GM12878 (cell line): ENCODE results near the gene NOVA1. TPM values are rescaled to one million over a fixed set of nuclear protein-coding genes. Genes with fewer than 3 reads are reported as not detected.

Source experiments
- ATAC-seq: fragments of 200-7000 bp; cut with Tn5 transposase; 3 replicates; pipeline ENCODE4 v1.9.1; 2020; ENCODE audit warnings: mild to moderate bottlenecking, moderate library complexity
- BruUV-seq: library from RNA; stranded (reverse); fragments of 400-500 nt; replicated peaks from 2 replicates; lab custom pipeline; 2021; lab: Mats Ljungman, UMichigan
- CTCF ChIA-PET: fragments of 300-600 bp; sonication (Branson Sonifier 250); formaldehyde crosslinking; extraction: SDS; loops from one replicate; lab custom pipeline; 2021; ENCODE audit warnings: inconsistent platforms; lab: Yijun Ruan, JAX
- POLR2A ChIA-PET: fragments of 350-600 bp; formaldehyde crosslinking; extraction: SDS; loops from one replicate; lab custom pipeline; 2021; ENCODE audit warnings: inconsistent platforms; lab: Charles Lee
- RAD21 ChIA-PET: fragments of 300-600 bp; sonication (Branson Sonifier 250); formaldehyde crosslinking; loops from one replicate; lab custom pipeline; 2023; ENCODE audit warnings: antibody characterized with exemption; ENCODE audit not compliant: unreplicated experiment; lab: Charles Lee
- SMC1A ChIA-PET: fragments of 300-600 bp; sonication (Branson Sonifier 250); formaldehyde crosslinking; loops from one replicate; lab custom pipeline; 2023; ENCODE audit not compliant: unreplicated experiment, uncharacterized antibody; lab: Charles Lee
- DNase-seq: peaks from one replicate; pipeline ENCODE4 v3.0.0-alpha.2; 2011; ENCODE audit warnings: low read depth, low spot score
- FAIRE-seq: peaks from 3 replicates; lab custom pipeline; 2011; peaks lifted over from hg19 to GRCh38; lab: Jason Lieb, UNC
- H2AFZ ChIP-seq: 2 replicates; pipeline ENCODE4 v1.6.0; 2011; ENCODE audit warnings: low read depth, low read length, control low read depth; ENCODE audit not compliant: control insufficient read depth
- H3K27ac ChIP-seq: 2 replicates; pipeline ENCODE4 v1.5.1; 2011; ENCODE audit warnings: control low read depth; ENCODE audit not compliant: control insufficient read depth, insufficient read depth
- H3K27me3 ChIP-seq, 2 experiments: replicated peaks in 1 of 2; 2 replicates each; pipeline versions ENCODE4 v1.6.0 to v1.6.1; 2011; ENCODE audit warnings: low read length in 1 of 2; ENCODE audit not compliant: control insufficient read depth in 2 of 2, insufficient read depth in 2 of 2
- H3K36me3 ChIP-seq, 2 experiments: 2 replicates each; pipeline ENCODE4 v1.5.1; 2011; ENCODE audit warnings: low read length in 1 of 2; ENCODE audit not compliant: control insufficient read depth in 2 of 2, insufficient read depth in 2 of 2
- H3K4me1 ChIP-seq: 2 replicates; pipeline ENCODE4 v1.6.1; 2011; ENCODE audit warnings: mild to moderate bottlenecking, low read length, moderate library complexity, mixed read lengths; ENCODE audit not compliant: control insufficient read depth, insufficient read depth
- H3K4me2 ChIP-seq: 2 replicates; pipeline ENCODE4 v1.6.0; 2011; ENCODE audit warnings: control low read depth; ENCODE audit not compliant: control insufficient read depth, insufficient read depth
- H3K4me3 ChIP-seq: fragments of 200-600 bp; sonication (generic); 2 replicates; pipeline ENCODE4 v1.5.1; 2016
- H3K79me2 ChIP-seq: 2 replicates; pipeline ENCODE4 v1.6.0; 2011; ENCODE audit warnings: low read length; ENCODE audit not compliant: control insufficient read depth, insufficient read depth
- H3K9ac ChIP-seq: 2 replicates; pipeline ENCODE4 v1.8.0; 2011; ENCODE audit warnings: low read length, control low read depth, mixed read lengths; ENCODE audit not compliant: control insufficient read depth, insufficient read depth
- H3K9me3 ChIP-seq: replicated peaks from 3 replicates; pipeline ENCODE4 v1.5.1; 2011; ENCODE audit warnings: mild to moderate bottlenecking, low read length; ENCODE audit not compliant: control insufficient read depth, insufficient read depth
- H4K20me1 ChIP-seq: 2 replicates; pipeline ENCODE4 v1.6.0; 2011; ENCODE audit not compliant: control insufficient read depth, insufficient read depth
- IRF4 ChIP-seq: IDR thresholded peaks from 2 replicates; pipeline ENCODE4 v1.6.1; 2011; ENCODE audit warnings: low read depth, low read length
- PKNOX1 ChIP-seq: fragments of 450-650 bp; IDR thresholded peaks from 2 replicates; pipeline ENCODE4 v1.6.1; 2016; ENCODE audit warnings: mild to moderate bottlenecking
- SKIL ChIP-seq: fragments of 450-650 bp; IDR thresholded peaks from 2 replicates; pipeline ENCODE4 v1.6.1; 2017; ENCODE audit warnings: mild to moderate bottlenecking, low read depth, inconsistent platforms; ENCODE audit not compliant: poor library complexity, severe bottlenecking
- WRNIP1 ChIP-seq: IDR thresholded peaks from 2 replicates; pipeline ENCODE4 v1.6.1; 2011; ENCODE audit warnings: low read depth, low read length, improper control_type of control experiment, borderline replicate concordance
- ZNF274 ChIP-seq: IDR thresholded peaks from one replicate; pipeline ENCODE4 v1.8.0; 2011; ENCODE audit not compliant: insufficient read length, insufficient read depth
- WGBS: methylation state at CpG from one replicate; pipeline ENCODE4 v1.1.6; 2016; ENCODE audit warnings: low lambda C conversion rate; ENCODE audit not compliant: insufficient replicate concordance, insufficient coverage; ENCODE audit errors: missing lambda C conversion rate; 5-methylcytosine and 5-hydroxymethylcytosine counted together
- in situ Hi-C: fragments of 300-500 bp; cut with MboI; formaldehyde crosslinking; loops from 9 replicates; pipeline ENCODE4 v1.14.3; 2018; ENCODE audit warnings: mixed read lengths
- intact Hi-C: fragments of 100-400 bp; cut with micrococcal nuclease; formaldehyde crosslinking; loops from one replicate; pipeline ENCODE4 v1.14.2; 2022; ENCODE audit not compliant: unreplicated experiment
- polyA plus RNA-seq, 11 experiments: library from polyadenylated mRNA; depleted of rRNA in 4 of 11; unstranded in 6 of 11; stranded (reverse) in 5 of 11; fragments of >200 nt; fragmentation: Nextera tagmentation in 4 of 11; fragmentation: Illumina TruSeq in 1 of 11; extraction: Ambion mirVana in 4 of 11; extraction: Trizol in 1 of 11; gene quantifications; 1 replicate in 1 of 11; 2 replicates in 10 of 11; pipeline versions ENCODE4 v1.2.1 to v1.2.3, GENCODE V29; 2011 to 2016; ENCODE audit warnings: inconsistent platforms in 2 of 11, missing spikeins in 2 of 11, low read depth in 1 of 11
- total RNA-seq, 4 experiments: library from RNA; depleted of rRNA in 3 of 4; stranded (reverse); fragments of >200 nt in 3 of 4; fragmentation: Illumina TruSeq in 1 of 4; extraction: Trizol in 1 of 4; gene quantifications; 2 replicates each; pipeline versions ENCODE4 v1.2.1 to v1.2.3, GENCODE V29; 2013 to 2021

NOVA1 gene
- total and polyA plus RNA-seq, 10 of the 15 experiments (the other 5 are each of a cell fraction or from before 2014, with no cell fraction given) = 0.05 to 0.41 TPM; not detected in 8

- intact Hi-C loops (no loop called here), in situ Hi-C loops (no loop called here)
- H3K4me2 ChIP-seq = no peak overlapping the region
- no peak for ATAC-seq
- RAD21 ChIA-PET = no interaction called here
- SMC1A ChIA-PET = no interaction called here
- WGBS = 68% methylated on average over 23 of the region's 54 CpGs
- H2AFZ ChIP-seq = no peak overlapping the region
- H3K4me1 ChIP-seq = no peaks in the 10 kb centered on the region
- no peak overlapping the region for H3K4me3 ChIP-seq
- H3K27me3 ChIP-seq = no peaks in the 10 kb centered on the region
- POLR2A ChIA-PET = no interaction called here
- H3K9me3 ChIP-seq = no peaks in the 10 kb centered on the region; the same call in 2 of the 3 replicates
- CTCF ChIA-PET = no interaction called here
- DNase-seq = no peak
- BruUV-seq = no TSS peak
- no peaks in the 10 kb centered on the region for H3K36me3 ChIP-seq
- no peak for FAIRE-seq
- H3K79me2 ChIP-seq = no peaks in the 10 kb centered on the region
- no peak for TF ChIP-seq IRF4
- TF ChIP-seq ZNF274 = no peak
- TF ChIP-seq SKIL = no peak
- peak; percentile 42; the same call in 1 of the 2 replicates for TF ChIP-seq PKNOX1
- no peak for TF ChIP-seq WRNIP1
- H3K9ac ChIP-seq = no peak overlapping the region
- no peak overlapping the region for H3K27ac ChIP-seq
- H4K20me1 ChIP-seq = no peaks in the 10 kb centered on the region
Measured at GRCh38 chr14:26598081-26598671, 343 bp upstream of the NOVA1 start.
